Measurements from ENCODE around the gene EVA1B.

EVA1B gene

GRCh38 chr1:36284061-36284460 lies 39.4 kb downstream of the EVA1B start:
- no peak for DNase-seq (ENCODE audit: low spot score)
- FAIRE-seq = no peak

DNA sequence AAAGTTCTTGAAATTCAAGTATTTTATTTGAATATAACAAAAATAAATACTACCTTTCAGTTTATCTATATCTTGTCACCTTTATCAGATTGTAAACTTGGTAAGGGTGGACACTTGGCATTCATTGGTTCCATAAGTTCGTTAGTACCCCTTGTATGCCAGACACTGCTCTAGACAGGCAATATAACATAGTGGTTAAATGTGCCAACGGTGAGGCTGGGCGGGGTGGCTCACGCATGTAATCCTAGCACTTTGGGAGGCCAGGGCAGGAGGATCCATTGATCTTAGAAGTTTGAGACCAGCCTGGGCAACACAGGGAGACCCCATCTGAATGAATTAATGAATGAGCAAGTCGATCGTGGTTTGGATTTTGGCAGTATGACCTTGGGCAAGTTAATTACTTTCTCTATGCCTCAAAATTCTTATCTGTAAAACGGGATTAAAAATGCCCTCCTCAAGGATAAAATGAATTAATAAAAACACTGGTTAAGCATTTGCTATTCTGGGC lies 43.6 kb downstream of the EVA1B start:
- no peak for FAIRE-seq
- DNase-seq (ENCODE audit: low spot score) = no peak

DNA sequence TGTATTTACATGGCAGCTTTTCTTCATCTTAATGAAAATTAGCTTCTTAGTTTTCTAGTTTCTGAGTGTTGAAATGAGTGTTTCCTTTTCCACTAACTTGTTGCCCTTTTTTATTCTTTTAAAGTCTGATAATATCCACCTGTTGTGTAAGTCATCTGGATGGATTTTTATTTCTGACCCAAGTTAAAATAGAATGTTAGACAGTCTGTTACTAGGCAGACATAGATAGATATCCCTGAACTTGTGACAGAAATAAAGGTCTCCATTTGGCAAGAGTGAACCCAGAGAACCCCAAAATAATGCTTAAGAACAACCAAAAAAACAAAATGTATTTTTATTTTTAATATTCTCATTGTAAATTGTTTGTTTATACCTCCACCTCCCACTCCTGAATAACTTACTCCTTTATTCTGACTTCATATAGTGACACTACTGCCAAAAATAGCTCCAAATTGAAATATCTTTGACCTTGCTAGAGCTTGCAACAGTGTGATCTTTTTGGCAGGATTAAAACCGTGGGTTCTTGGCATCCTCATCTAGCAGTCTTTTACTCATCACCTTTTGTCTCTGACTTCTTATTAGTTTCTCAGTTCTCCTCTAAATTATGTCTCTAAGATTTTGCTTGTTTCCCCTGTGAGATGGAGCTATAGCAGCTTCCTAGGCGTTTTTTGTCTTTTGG lies 44.2 kb downstream of the EVA1B start:
- DNase-seq (ENCODE audit: low spot score) = no peak
- FAIRE-seq = no peak

DNA sequence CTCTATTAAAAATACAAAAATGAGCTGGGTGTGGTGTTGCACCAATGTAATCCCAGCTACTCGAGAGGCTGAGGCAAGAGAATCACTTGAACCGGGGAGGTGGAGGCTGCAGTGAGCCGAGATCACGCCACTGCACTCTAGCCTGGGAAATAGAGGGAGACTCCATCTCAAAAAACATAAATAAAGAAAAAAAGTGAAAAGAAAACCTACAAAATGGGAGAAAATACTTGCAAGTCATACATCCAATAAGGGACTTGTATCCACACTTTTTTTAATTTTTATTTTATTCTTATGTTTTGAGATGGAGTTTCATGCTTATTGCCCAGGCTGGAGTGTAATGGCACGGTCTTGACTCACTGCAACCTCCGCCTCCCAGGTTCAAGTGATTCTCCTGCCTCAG lies 46.8 kb downstream of the EVA1B start:
- no peak for DNase-seq (ENCODE audit: low spot score)
- no peak for FAIRE-seq

DNA sequence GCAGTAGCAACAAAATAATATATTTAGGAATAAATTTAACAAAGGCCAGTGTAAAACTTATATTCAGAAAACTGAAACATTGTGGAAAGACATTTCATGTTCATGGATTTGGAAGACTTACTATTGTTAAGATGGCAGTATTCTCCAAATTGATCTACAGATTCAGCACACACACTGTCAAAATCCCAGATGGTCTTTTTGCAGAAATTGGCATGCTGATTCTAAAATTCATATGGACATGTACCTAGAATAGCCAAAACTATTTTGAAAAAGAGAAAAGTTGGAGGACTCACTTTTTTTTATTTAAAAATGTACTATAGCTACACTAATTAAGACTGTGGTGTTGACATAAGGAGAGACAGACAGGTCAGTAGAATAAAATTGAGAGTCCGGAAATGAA lies 49.2 kb downstream of the EVA1B start:
- DNase-seq (ENCODE audit: low spot score) (no peak), FAIRE-seq (no peak)

- no peak for FAIRE-seq
These were observed 50.4 kb downstream of the EVA1B start for GRCh38 chr1:36273024-36273423.

More at GRCh38 chr1:36273024-36273423, 50.4 kb downstream of the EVA1B start:
- no peak for DNase-seq (ENCODE audit: low spot score)
